ENCODE measurements around the gene GNG7.

- TF ChIP-seq CTCF (conservative IDR thresholded peaks at IDR 0.05): no peak
- no peak for TF ChIP-seq ZFX (IDR thresholded peaks at IDR 0.05)
Observed at GRCh38 chr19:2733930-2734588, 31.6 kb upstream of the GNG7 start.

All from C4-2B (cell line).